ENCODE results near the gene C10orf105.

C10orf105 gene

DNA sequence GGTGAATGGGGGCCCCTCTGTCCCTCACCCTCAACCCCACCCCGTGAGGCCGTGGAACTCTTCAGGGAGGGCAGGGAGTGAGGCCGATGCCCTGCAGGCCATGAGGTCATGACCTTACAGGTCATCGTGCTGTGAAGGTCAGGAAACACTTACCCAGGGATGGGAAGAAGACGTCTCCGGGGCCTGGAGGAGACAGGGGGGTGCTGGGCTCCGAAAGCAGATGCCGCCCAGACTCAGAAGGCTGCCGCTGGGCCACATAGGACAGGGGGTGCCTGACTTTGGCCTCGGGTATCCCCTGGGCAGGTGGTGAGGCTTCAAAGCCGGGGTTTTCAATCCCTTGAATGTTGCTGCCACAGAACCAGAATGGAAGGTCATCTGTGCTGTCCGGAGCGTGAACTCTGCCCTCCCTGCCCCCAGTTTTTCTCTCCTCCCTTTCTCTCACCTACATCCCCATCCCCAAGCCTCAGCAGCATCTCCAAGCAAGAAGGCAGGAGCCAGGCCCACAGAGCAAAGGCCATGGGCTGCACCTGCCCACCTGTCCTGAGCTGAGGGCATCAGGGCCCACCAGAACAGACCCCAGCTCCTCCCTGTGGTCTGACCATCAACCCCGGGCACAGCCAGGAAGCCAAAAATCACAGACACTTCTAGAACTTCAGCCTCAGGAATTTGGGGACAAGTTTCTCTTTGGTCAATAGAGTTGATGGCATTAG lies 32.1 kb upstream of the C10orf105 start:
- Histone ChIP-seq H3K4me1 (no peaks in the 10 kb centered on the region), H2AFZ (no peak overlapping the region), H3K9ac (no peak overlapping the region), H3K27me3 (ENCODE audit: control insufficient read depth, insufficient read depth, low read length) (no peaks in the 10 kb centered on the region), H3K27ac (no peak overlapping the region), H3K4me3 (ENCODE audit: low read depth, low read length) (no peak overlapping the region), H3K79me2 (peaks cover 2% of the 10 kb centered on the region), H3K4me2 (ENCODE audit: low read length) (no peak overlapping the region), H3K9me3 (ENCODE audit: control insufficient read depth, low read length) (no peaks in the 10 kb centered on the region), H3K36me3 (ENCODE audit: control insufficient read depth, insufficient read depth, low read length) (no peaks in the 10 kb centered on the region)
- TF ChIP-seq CTCF (IDR thresholded peaks at IDR 0.05), result no peak

DNA sequence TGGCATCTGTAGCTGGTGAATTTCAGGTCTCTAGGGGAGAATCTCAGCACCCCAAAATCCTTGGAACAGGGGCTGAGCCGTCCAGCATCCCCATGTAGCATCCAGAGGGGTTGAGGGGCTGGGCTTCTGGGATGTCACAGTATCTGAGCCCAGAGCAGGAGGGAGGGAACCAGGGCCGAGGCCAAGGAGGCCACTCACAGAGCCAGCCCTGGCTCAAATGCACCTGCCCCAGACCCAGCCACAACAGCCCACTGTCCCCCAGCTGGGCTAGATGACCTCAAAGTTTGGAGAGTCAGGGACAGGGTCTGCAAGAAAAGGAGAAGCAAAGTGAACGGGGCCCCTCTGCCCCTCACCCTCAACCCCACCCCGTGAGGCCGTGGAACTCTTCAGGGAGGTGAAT lies 31.4 kb upstream of the C10orf105 start:
- H3K4me3 ChIP-seq (ENCODE audit: low read depth, low read length), result no peak overlapping the region
- no peaks in the 10 kb centered on the region for H3K4me1 ChIP-seq
- no peak overlapping the region for H2AFZ ChIP-seq
- H3K4me2 ChIP-seq (ENCODE audit: low read length), result no peak overlapping the region
- TF ChIP-seq CTCF (IDR thresholded peaks at IDR 0.05), result no peak
- no peak overlapping the region for H3K27ac ChIP-seq
- H3K79me2 ChIP-seq, result peaks cover 2% of the 10 kb centered on the region
- no peaks in the 10 kb centered on the region for H3K27me3 ChIP-seq (ENCODE audit: control insufficient read depth, insufficient read depth, low read length)
- no peaks in the 10 kb centered on the region for H3K36me3 ChIP-seq (ENCODE audit: control insufficient read depth, insufficient read depth, low read length)
- H3K9ac ChIP-seq, result no peak overlapping the region
- no peaks in the 10 kb centered on the region for H3K9me3 ChIP-seq (ENCODE audit: control insufficient read depth, low read length)

DNA sequence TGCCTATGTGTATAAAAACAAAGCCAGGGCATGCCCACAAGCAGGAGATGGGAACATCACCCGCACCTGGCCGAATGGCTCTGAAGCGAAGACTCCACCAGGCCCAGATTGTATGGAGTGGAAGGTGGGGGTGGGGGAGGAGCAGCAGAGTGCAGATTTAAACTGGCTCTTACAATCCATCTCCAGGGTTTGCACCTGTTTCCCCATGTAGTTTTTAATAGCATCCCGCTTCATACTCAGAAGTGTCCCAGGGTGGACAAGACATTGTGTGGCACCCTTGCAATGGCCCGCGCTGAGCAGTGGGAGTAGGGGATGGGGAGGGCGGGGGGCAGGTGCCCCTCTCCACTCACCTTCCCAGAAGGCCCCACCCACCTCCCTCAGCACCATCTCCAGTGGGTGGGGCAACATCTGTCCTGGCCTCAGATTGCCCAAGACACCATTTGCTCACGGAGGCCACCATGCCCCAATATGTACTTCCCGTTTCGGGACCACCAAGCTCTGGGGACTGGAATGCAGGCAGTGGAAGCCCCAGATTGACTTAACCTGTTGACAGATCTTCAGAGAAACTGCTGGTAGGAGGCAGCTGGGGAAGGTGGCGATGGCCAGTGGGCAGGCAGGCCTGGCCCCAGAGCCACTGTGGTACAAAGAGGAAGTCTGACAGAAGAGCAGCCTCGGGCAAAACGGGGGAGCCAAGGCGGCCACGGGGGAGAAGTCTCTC lies 30.7 kb upstream of the C10orf105 start:
- Histone ChIP-seq H3K4me3 (ENCODE audit: low read depth, low read length) (no peak overlapping the region), H3K4me1 (no peaks in the 10 kb centered on the region), H3K79me2 (peaks cover 2% of the 10 kb centered on the region), H3K27ac (no peak overlapping the region), H3K27me3 (ENCODE audit: control insufficient read depth, insufficient read depth, low read length) (no peaks in the 10 kb centered on the region), H2AFZ (no peak overlapping the region), H3K9me3 (ENCODE audit: control insufficient read depth, low read length) (no peaks in the 10 kb centered on the region), H3K9ac (no peak overlapping the region), H3K36me3 (ENCODE audit: control insufficient read depth, insufficient read depth, low read length) (no peaks in the 10 kb centered on the region), H3K4me2 (ENCODE audit: low read length) (no peak overlapping the region)
- no peak for TF ChIP-seq CTCF (IDR thresholded peaks at IDR 0.05)

GRCh38 chr10:71749396-71749795 lies 29.8 kb upstream of the C10orf105 start:
- H3K9me3 ChIP-seq (ENCODE audit: control insufficient read depth, low read length), result no peaks in the 10 kb centered on the region
- H3K4me2 ChIP-seq (ENCODE audit: low read length), result no peak overlapping the region
- no peaks in the 10 kb centered on the region for H3K79me2 ChIP-seq
- no peak overlapping the region for H3K9ac ChIP-seq
- H3K4me1 ChIP-seq, result no peaks in the 10 kb centered on the region
- H3K27ac ChIP-seq, result no peak overlapping the region
- no peak overlapping the region for H2AFZ ChIP-seq
- H3K4me3 ChIP-seq (ENCODE audit: low read depth, low read length), result no peak overlapping the region
- no peaks in the 10 kb centered on the region for H3K36me3 ChIP-seq (ENCODE audit: control insufficient read depth, insufficient read depth, low read length)
- TF ChIP-seq CTCF (IDR thresholded peaks at IDR 0.05), result no peak
- H3K27me3 ChIP-seq (ENCODE audit: control insufficient read depth, insufficient read depth, low read length), result no peaks in the 10 kb centered on the region

Measured in parathyroid adenoma (tissue), 2 donors.